GM12892 (cell line): ENCODE data around the gene KCTD16.
A peak's percentile ranks its signal among the peaks of the same experiment; 100 is the strongest.

Experiments
- DNase-seq: peaks from one replicate; pipeline ENCODE4 v3.0.0; 2011; ENCODE audit not compliant: insufficient read length
- FAIRE-seq: peaks from 2 replicates; lab custom pipeline; 2011; peaks lifted over from hg19 to GRCh38; lab: Jason Lieb, UNC
- POLR2A ChIP-seq: IDR thresholded peaks from 2 replicates; pipeline ENCODE4 v1.6.1; 2011; ENCODE audit warnings: low read depth, low read length, control low read depth
- POLR2AphosphoS5 ChIP-seq: IDR thresholded peaks from 2 replicates; pipeline ENCODE4 v1.6.1; 2011; ENCODE audit warnings: low read depth, low read length, control low read depth
- TAF1 ChIP-seq: IDR thresholded peaks from 2 replicates; pipeline ENCODE4 v1.6.1; 2011; ENCODE audit warnings: low read depth, mild to moderate bottlenecking, control low read depth, low read length, borderline replicate concordance

KCTD16 gene

DNA sequence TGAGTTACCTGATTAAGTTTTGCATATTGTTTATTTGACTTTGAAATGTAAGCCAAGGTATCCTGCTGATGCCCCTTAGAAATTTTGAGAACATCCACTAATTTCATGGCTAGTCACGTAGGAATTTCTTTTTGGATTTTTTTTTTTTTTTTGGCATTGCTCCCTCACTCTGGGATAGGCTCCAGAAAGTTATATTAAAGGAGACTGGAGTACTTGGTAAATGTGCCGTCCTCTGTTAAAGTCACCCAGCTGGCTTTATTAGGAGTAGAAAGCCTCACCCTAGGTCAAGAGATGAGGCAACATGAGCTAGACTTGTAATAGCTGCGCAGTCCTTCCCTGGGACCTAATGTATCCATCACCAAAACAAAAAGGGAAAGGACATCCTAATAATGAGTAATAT, 3.1 kb downstream of the KCTD16 start:
- no peak for TF ChIP-seq TAF1
- TF ChIP-seq POLR2AphosphoS5, result no peak
- TF ChIP-seq POLR2A, result no peak
- FAIRE-seq (no peak), DNase-seq (no peak)

DNA sequence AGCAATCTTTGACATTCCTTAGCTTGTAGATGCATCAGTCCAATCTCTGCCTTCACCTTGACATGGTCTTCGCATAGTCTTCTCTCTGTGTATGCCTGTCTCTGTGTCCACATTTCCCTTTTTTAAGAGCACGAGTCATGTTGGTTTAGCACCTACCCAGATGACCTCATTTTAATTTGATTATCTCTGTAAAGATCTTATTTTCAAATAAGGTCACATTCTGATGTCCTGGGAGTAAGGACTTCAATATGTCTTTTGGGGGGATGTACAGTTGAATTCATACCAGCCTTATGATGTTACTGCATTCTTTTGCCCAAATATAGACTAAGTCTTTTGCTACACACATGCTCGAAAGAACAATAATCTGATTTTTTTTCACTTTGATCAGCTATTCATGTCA, 6.9 kb downstream of the KCTD16 start:
- no peak for TF ChIP-seq POLR2AphosphoS5
- no peak for TF ChIP-seq TAF1
- no peak for TF ChIP-seq POLR2A
- DNase-seq (no peak), FAIRE-seq (no peak)

GRCh38 chr5:144179226-144179625, 8.6 kb downstream of the KCTD16 start:
- TF ChIP-seq POLR2AphosphoS5, result no peak
- DNase-seq (no peak), FAIRE-seq (peak; percentile 14)

DNA sequence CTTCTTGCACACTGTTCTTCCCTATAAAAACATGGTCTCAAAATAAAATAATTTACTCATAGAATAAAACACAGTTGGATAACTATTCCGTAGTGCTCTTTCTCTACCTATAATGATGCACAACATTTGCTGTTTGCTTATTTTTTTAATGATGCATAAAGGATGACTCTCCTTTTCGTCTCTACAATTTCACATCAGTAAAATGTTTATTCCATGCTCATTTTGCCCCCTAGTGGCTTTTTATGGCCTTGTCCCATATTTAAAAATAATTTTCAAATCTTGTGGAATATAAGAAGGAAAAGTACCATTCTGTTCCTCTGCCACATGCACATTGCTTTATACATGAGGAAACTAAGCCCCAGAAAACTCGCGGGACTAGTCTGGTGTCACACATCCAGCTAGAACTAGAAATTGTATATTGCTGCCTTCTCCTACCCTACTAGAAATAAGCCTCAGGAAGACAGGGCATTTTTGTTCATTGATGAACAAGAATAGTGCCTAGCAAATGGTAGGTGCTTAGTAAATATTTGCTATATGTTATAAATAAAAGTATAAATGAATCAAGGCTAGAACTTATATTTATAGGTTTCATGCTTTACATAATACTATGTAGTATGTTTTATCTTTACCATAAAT, 12.7 kb downstream of the KCTD16 start:
- FAIRE-seq, result no peak
- no peak for TF ChIP-seq POLR2AphosphoS5
- TF ChIP-seq TAF1, result no peak
- TF ChIP-seq POLR2A, result no peak

DNA sequence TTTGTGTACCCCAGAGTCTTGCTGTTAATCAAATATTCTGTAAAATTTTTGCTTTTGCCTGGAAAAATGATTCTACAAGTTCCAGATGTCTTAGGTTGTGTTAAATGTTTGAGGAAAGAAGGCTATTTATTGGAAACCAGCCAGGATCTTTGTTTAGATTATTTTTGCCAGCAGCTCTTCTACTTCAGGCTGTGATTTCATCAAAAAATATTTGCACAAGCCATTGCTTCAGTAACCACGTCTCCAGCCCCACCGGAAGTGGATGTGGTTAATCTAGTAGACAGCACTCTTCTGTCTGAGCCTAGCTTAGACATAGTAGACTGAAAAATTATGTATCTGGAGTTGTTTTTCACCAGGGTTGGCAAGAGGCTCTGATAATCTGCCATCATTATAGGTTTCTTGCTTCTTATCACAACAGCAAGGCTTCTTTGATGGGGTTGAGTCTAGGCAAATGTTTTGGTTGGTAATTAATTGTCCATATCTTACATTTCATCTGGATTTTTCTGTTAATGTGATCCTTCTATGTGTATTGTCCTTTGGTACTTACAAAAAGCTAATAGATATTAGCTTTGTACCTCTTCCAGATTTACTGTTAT, 17.1 kb downstream of the KCTD16 start:
- DNase-seq (peak; percentile 9), FAIRE-seq (peak; percentile 94)
- TF ChIP-seq POLR2AphosphoS5 (no peak), TAF1 (no peak), POLR2A (no peak)

More for the DNA sequence above, 12.7 kb downstream of the KCTD16 start:
- no peak for DNase-seq

DNA sequence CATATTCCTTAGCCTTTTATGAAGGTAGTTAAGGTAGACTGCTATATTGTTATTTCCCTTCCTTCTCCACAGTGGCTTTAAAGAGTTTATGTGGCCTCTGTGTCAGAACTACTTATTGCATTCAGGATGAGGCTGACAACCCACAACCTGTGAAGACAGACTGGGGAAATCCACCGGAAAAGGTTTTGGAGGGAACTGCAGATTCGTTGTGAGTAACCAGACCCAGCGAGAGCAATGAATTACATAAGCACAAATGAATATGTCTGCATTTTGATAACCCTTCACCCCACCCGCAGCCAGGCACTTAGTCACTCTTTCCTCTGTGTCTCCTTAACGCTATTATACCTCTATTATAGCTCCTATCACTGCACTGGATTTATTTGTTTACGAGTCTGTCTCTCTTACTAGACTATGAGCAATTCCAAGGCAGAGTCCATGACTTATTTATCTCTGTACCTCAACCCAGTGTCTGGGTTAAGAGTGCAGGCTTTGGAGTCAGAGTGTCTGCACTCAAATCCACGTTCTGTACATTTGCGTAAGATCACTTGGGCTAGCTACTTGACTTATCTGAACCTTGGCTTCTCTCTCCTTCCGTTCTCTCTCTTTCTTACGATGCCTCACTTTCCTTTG, 19.2 kb downstream of the KCTD16 start:
- peak; percentile 96 for FAIRE-seq
- no peak for DNase-seq
- TF ChIP-seq POLR2A (0 out of 2 replicates have a peak, but pooled peaks have one; percentile 25), TAF1 (no peak), POLR2AphosphoS5 (no peak)

GRCh38 chr5:144191531-144191930, 20.9 kb downstream of the KCTD16 start:
- no peak for DNase-seq
- FAIRE-seq, result no peak
- no peak for TF ChIP-seq POLR2A
- no peak for TF ChIP-seq POLR2AphosphoS5
- TF ChIP-seq TAF1, result no peak

GRCh38 chr5:144191998-144192397, 21.3 kb downstream of the KCTD16 start:
- FAIRE-seq, result peak; percentile 93
- TF ChIP-seq POLR2A (no peak), POLR2AphosphoS5 (no peak), TAF1 (no peak)
- peak; percentile 14 for DNase-seq

DNA sequence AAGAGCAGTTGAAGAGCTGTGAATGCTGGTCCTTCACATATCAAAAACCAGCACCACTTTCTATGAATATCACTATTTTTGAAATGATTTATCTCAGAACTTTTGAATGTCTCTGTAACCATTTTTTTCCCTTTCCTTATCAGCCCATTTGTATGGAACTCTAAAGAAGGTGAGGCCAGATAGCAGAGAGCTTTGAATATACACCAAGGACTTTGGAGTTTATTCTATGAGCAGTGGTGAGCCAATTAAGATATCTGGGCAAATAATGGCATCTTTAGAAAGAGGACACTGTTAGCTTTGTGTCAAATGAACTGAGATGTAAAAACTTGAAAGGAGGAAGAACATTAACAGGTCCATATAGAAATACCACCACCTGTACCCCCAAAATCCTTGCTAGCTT, 22.0 kb downstream of the KCTD16 start:
- TF ChIP-seq TAF1 (no peak), POLR2A (no peak), POLR2AphosphoS5 (no peak)
- DNase-seq (no peak), FAIRE-seq (no peak)

- no peak for FAIRE-seq
- TF ChIP-seq POLR2A (no peak), TAF1 (no peak), POLR2AphosphoS5 (no peak)
These were observed 23.5 kb downstream of the KCTD16 start for GRCh38 chr5:144194144-144194543.

GRCh38 chr5:144195448-144195847, 24.8 kb downstream of the KCTD16 start:
- FAIRE-seq (no peak), DNase-seq (no peak)
- TF ChIP-seq POLR2A, result no peak
- no peak for TF ChIP-seq TAF1
- TF ChIP-seq POLR2AphosphoS5, result no peak

More at GRCh38 chr5:144194144-144194543, 23.5 kb downstream of the KCTD16 start:
- no peak for DNase-seq

DNA sequence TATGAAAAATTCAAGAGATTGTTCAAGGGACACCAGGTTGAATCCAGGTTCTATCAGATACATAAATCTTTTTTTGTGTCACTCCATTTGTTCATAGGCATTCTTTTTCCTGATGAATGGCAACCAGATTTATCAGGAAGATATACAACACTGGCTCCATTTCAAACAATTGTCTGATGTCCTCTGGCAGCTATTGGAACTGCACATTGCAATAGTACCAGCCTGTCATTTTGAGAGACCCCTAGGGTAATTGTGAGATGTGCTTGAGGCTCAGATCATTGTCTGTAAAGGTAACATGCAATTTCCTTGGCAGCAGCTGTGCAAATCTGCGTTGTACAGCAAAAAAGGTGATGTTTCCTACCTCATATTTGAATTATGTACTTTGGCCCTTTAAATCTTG, 25.9 kb downstream of the KCTD16 start:
- DNase-seq (no peak), FAIRE-seq (no peak)
- no peak for TF ChIP-seq POLR2AphosphoS5
- no peak for TF ChIP-seq TAF1
- TF ChIP-seq POLR2A, result no peak
